SHP77 treated with DMSO at 0.1 percent for 48 hours (cell line): ENCODE results near the gene TNS3.
"Not testable (repeated sequence)": the region's sequence is repeated elsewhere in the genome, so short reads cannot be mapped to it uniquely, and the experiment has no call there.

Source experiments
- DNase-seq: peaks from one replicate; lab custom pipeline; 2025; lab: John Stamatoyannopoulos, UW

The TNS3 gene

DNA sequence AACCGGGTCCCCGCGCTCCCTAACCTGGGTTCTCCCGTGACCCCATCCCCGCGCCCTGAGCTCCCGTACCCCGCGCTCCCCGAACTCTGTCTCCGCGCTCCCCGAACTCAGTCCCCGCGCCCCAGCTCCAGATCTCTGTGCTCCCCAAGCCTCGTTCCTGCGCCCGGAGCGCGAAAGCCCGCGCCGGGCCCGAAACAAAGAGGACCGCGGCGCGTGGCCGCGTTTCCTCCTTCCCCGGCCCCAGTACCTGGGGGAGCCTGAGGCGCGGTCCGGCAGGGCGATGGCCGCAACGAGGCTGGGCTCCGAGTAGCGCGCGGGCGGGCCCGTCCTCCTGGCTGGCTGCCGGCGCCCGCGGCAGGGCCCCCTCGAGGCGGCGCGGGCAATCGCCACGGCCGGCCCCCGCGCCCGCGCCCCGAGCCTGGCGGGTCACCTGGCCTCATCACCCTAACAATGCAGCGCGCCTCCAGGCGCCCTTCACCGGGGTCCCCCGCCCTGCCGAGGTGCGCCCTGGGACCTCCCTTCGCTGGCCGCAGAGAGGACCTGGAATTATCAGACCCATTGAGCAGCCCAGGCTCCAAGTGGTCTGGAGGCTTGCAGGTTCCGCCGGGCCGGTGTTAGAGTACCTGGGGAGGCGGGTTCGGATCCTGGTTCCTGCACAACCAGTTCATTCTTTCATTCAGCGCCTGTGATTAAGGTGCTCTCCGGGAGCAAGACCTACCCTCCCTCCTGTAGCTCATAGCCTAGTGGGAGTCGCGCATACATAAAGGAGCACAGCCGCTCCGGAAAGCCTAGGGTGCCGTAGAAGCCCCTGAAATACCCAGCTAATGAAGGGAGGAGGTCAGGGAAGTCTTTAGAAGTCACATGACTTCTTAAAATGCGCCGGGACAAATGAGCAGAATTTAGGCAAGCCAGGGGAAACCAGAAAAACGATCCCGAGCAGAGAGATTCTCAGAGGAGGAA lies at the start of gene TNS3:
TNS3 (minus strand) TSS at position 308 of the 960 bp plus-strand sequence. CDS start 142,475 bp downstream, outside the sequence.
- DNase-seq: no peak

DNA sequence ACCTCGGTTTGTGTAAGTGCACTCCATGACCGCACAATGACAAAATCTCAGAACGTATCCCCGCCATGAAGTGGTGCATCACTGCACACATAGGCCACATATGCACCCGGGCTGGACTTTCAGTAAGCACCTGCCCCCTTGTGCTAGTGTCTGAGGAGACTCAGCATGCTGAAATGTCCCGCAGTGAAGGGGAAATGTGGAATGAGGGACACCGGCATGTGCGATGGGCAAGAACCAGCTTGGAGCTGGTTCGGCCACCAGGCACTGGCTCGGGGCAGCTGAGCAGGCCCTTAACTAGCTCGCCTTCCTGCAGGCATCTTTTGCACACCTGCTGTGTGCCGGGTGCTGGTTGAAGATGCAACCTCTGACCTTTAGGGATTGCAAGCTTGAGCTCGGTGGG lies 49.8 kb upstream of the TNS3 start:
- DNase-seq: no peak

DNA sequence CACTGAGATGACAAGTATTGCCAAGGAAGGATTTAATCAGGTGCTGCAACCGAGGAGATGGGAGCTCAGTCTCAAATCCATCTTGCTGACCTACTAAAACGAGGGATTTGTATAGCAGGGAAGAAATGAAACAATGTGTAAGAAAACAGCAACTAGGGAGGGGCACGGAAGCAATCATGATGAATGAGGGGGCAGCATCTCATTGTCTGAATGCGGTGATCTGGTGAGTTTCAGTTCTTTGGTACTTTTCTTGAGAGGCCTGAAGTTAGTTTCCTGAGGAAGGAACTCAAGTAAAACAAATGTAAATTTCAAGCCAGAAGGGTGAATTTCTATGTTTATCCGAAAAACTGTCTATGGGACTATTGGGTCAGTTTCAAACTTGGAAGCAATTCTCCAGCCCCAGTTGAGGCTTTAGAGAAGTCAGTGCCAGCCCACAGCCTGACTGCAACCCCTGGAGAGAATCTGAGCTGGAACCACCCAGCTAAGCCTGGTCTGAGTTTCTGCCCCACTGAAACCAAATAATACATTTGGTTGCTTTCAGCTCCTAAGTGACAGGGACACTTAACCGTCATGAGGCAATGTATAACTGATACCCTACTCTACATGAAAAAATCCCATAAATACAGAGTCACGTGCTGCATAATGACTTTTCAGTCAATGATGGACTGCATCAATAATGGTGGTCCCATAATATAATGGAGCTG lies 45.8 kb upstream of the TNS3 start:
- no peak for DNase-seq

DNA sequence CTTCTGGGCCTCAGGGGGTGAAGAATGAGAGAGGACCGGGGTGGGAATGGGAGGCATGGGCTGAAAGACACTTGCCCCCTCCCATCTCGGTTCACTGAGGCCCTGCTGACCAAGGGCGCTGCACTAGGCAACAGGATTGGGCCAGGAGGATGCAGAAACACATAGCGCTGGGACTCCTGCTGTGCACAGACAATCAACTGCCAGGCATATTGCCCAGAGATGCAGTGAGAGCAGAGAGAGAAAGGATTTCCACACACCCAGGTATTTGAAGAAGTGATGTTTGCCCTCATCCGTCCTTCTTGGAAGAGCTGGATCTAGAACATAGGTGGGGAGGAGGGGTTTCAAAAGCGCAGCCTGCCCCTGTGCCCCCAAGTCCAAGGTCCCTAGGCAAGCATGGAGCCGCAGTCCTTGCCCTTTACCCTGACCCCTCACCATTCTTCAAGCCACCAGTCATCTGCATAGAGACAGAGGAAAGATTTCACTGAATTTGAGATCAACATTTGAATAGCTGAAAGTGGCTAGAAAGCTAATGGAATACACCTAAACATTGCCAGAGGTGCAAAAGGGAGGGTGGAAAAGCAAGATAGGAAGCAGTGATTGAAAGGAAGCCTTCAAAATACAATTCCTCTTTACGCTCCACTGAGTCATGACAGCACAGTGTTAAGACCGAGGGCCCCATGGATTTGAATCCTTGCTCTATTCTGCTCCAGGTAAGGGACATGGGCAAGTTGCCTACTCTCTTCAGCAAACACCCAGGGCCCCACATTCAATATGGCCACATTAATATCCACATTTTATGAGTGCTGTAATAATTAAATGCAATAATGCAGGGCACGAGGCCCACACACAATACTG lies 44.2 kb upstream of the TNS3 start:
- no peak for DNase-seq

DNA sequence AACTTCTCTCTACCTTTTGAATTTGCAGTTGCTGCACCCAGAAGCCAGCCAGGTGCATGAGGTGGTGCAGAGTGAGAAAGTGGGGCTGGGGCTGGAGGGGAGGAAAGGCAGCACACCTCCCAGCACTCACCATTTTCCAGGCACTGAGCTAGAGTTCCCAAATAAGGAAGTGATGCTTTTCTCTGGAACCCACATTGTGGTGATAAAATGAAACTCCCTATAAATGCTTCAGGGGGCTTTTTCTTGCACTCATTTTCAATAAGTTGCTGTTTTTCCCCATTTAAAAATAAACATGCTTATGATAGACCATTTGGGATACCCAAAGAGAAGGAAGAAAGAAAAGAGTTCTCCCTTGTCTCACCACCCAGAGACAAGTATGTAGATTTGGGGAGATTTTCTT lies 42.8 kb upstream of the TNS3 start:
- no peak for DNase-seq

DNA sequence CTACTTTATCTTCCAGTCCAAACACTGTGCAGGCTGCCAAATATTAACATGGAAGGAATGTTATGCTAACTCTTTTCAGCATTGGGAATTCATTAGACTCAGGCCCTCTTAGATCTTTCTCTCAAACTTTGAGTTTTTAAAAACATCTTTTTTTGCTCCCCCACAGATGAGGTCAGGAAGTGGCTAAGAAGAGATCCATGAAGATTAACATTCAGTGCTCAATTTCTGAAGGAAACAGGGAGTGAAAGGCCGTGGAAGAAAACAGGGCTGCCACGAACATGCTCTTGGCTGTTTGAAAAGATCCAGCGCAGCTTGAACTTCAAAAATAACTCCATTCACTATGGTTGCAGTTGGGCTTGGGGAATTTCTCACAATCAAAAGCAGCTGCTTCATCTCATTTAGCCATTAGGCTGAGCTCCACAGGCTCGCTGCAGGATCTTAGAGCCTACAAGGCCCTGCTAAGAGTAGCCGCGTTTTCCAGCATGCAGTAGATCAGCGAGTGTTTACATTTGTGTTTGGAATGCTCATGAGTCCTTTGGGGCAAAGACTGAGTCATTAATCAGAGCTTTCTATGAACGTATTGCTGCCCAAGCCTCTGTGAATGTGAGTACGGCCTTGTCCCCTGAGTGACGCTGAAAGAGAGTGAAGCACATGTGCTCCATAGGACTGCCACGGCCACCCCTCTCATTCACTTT lies 41.2 kb upstream of the TNS3 start:
- no peak for DNase-seq

DNA sequence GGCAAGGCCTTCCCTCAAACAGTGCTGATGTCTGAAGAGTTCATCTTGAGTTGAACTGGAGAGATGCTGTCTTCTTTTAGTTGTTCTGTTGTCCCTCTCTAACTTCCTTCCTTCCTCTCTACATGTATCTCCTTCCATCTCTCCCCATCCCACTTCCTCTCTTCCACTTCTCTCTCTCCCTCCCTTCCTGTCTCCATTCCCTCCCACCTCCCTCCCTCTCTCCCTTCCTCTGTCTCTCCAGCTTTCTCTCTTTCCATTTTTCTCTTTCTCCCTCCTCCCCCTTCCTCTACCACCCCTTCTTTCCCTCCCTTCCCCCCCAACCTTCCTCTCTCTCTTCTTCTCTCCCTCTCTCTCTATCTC lies 40.7 kb upstream of the TNS3 start:
- DNase-seq: no peak

DNA sequence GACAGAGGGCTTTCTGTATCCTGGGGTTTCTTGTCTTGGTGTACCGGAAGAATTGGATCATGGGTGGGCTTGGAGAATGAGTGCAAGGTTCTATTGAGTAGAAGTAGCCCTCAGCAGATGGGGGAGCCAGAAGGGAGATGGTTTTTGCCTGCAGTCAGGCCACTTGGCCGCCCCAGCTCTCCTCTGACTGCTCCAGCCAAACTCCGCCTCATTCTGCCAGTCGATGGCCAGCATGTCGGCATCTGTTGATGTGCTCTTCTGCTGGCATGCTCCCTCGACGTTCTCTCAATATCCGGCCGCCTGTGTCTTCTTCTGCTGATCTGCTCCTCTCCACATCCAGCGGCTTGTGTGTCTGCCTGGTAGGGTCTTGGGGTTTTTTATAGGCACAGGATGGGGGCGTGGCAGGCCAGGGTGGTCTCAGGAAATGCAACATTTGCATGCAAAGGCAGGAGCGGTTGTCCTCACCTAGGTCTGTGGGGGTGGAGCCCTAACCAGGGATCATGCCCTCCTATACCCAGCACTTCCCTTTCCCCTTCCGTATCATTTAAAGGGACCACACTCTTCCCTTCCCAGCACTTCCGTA lies 40.2 kb upstream of the TNS3 start:
- DNase-seq: no peak

DNA sequence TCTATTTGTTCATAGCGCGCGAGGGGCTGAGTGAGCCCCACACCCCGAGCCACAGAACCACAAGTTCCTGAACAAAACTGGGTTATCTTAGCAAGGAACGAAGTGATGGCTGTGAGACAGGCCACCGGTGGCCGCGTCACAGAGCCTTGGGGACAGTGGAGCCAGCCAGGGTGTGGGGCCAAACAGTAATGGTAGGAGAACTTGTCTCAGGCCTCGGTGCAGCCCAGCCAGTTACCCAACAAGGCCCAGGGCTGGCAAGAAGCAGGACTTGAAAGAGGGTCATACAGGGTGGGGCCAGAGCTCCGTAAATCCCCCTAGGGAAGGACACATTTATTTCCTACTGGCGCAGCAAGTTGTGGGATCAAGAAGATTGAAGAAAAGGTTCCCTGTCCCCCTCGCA lies 39.4 kb upstream of the TNS3 start:
- no peak for DNase-seq

DNA sequence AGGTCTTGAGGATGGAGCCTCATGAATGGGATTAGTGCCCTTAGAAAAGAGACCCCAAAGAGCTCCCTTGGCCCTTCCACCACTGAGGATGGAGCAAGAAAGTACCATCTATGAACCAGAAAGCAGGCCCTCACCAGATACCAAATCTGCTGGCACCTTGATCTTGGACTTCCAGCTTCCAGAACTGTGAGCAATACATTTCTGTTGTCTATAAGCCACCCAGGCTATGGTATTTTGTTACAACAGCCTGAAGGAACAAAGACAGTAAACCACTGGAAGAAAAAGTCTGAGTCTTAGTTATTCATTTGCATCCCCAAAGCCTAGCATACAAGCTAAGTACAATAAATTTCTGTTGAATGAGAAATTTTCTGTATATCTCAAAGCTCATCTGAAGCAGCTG lies 37.9 kb upstream of the TNS3 start:
- no peak for DNase-seq

DNA sequence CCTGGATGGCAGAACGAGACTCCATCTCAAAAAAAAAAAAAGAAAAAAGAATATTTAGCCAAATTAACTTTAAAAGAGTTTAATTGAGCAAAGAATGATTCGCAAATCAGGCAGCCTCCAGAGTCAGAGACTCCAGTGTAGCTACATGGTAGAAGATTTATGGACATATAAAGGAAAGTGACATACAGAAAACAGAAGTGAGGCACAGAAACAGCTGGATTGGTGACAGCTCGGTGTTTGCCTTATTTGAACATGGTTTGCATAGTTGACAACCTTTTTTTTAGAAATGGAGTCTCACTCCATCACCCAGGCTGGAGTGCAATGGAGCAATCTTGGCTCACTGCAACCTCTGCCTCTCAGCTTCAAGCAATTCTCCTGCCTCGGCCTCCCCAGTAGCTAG lies 35.2 kb upstream of the TNS3 start:
- DNase-seq: no peak

DNA sequence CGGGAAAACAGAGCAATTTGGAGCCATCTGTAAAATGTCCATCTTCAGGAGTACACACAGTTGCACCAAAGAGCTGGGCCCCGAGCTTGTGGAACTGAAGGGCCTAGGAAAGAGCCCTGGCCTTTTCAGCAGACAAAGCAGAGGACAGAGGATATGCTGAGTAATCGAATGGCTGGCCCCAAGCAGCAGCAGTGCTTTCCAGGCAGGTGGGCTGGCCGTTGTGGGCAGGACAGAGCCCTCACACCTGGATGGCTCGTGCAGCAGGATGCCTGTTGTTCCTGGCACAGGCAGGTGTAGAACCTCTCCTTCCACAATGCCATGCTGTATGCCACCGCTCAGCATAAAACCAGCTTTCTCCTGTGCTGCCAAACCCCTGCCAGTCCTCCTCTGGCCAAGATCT lies 32.5 kb upstream of the TNS3 start:
- no peak for DNase-seq

DNA sequence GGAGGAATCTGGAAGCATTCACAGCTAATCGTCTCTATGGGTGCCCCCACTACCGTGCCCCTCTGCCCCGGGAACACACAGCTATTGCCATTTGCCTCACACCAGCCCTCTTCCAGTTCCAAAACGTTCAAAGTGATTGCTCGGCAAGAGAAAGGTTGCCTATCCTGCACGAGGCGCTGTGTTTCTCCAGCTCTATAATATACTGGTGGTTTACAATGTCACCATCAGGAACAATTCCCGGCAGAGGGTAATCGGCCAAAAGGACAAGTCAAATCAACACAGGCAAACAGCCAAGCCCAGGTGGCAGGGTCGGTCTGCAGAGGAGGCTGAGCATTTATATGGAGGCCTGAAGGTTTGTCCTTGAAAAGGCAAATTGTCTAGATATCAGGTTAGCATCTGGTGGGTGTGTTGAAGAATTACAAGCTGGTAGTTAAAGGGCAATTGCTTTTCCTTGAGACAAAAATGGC lies 29.2 kb upstream of the TNS3 start:
- DNase-seq: peak; percentile 11

DNA sequence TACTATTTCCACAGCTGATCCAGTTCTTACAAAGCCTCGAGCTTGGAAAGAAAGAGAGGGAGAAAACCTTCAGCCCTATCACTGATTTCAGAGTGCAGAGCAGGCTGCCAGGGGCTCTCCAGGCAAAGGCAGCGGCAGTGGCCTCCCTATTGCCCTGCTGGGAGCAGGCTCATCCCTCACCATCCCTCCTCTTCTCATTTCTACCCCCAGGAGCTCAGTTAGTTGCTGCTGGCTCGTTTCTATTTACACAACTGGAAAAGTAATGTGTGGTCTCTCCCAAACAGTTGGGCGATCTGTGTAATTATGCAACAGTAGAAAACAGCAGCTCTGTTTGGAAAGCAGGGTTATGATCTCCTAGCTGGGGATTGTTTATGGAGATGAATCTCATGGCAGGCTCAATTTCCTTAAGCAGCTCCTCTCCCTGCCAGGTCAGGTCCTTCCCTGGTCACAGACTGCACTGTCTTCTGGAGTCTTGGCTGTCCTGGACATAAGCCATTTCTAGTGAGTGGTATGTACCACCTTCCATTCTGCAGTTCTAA lies 28.7 kb upstream of the TNS3 start:
- DNase-seq: no peak

DNA sequence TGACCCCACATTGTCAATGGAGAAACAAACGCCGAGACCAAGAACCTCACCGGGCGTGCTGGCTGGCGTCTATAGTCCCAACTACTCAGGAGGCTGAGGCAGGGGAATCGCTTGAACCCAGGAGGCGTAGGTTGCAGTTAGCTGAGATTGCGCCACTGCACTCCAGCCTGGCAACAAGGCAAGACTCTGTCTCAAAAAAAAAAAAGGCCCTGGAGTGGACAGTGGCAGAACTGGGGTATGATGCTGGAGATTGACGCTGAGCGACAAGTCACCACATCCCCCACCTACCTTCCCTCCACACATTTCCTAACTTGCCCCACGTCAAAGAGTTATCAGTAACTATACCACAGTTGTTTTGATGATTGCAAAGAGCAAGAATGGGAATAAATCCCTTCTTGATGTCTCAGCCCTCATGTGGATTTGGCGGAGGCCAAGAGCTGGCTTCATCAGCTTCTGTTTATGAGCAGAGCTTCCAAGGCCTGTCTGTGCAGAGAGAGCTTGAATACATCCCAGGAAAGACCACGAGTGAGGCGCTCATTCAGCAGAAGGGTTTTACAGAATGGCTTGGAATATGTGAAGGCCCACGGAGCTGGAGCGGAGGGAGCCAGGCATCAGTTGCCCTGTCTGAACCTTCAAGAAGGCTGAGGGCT lies 28.0 kb upstream of the TNS3 start:
- no peak for DNase-seq

DNA sequence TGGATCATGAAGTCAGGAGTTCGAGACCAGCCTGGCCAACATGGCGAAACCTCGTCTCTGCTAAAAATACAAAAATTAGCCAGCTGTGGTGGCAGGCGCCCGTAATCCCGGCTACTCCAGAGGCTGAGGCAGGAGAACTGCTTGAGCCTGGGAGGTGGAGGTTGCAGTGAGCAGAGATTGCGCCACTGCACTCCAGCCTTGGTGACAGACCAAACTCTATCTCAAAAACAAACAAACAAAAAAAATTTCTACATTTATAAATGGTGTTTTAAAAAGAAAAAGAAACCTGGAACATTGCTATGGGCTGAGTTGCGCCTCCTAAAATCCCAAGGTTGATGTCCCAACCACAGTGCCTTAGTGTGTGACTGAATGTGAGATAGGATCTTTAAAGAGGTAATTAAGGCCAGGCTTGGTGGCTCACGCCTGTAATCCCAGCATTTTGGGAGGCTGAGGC lies 24.7 kb upstream of the TNS3 start:
- DNase-seq: not testable (repeated sequence)

DNA sequence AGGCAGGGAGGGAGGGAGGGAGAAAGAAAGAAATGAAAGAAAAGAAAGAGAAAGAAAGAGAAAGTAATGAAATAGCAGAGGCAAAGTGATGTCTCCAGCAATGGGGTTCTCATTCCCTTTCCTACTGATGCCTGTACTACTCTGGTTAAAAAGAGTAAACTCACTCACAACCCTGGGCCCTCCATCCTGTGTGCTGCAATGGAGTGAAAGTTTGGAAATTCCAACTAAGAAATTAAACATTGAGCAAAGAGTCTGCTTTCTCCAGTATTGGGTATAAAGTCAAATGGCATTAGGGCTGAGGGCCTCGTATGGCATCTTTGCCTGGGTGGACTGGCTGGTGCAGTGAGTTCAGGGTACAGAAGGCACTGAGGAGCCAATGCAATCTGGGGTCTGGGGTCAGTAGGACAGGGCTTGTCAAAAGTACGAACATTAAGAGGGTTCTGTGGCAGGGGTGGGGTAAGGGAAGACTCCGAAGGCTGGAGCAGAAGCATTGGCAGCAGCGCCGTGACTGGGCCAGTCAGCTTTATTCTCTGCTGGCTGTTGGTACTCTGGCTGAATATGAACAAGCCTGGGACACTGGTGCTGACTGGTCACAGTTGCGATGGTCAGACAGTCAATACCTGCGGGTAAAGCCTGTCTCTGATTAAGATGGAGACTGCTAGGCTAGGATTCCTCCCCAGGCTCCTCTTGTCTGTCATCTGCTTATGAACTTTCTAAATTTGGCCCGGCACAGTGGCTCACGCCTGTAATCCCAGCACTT lies 24.1 kb upstream of the TNS3 start:
- no peak for DNase-seq

DNA sequence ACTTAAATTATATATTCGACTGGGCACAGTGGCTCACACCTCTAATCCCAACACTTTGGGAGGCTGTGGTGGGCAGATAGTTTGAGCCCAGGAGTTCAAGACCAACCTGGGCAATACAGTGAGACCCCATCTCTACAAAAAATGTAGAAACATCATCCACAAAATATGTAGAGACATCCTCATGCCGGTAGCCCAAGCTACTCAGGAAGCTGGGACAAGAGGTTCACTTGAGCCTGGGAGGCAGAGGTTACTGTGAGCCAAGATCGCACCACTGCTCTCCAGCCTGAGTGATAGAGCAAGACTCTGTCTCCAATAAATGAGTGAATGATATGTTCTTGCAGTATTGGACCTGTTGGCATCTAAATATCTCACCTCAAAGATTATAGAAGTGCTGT lies 22.6 kb upstream of the TNS3 start:
- no peak for DNase-seq

DNA sequence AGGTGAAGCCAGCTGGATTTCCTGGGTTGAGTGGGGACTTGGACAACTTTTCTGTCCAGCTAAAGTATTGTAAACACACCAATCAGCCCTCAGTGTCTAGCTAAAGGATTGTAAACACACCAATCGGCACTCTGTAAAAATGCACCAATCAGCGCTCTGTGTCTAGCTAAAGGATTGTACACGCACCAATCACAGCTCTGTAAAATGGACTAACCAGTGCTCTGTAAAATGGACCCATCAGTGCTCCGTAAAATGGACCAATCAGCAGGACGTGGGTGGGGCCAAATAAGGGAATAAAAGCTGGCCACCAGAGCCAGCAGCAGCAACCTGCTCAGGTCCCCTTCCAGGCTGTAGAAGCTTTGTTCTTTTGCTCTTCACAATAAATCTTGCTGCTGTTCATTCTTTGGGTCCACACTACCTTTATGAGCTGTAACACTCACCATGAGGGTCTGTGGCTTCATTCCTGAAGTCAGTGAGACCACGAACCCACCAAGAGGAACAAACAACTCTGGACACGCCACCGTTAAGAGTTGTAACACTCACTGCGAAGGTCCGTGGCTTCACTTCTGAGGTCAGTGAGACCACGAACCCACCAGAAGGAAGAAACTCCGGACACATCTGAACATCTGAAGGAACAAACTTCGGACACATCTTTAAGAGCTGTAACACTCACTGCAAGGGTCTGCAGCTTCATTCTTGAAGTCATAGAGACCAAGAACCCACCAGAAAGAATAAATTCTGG lies 21.8 kb upstream of the TNS3 start:
- DNase-seq: not testable (repeated sequence)
